Activated naive CD4-positive, alpha-beta T cell treated with anti-CD3 and anti-CD28 coated beads for 36 hours (primary cell): ENCODE data around the gene ARHGAP6. TPM values are rescaled to one million over a fixed set of nuclear protein-coding genes. Genes with fewer than 3 reads are reported as not detected.

ENCODE experiments used
- CTCF ChIA-PET: fragments of 350-600 bp; sonication (Branson Sonifier 250); formaldehyde crosslinking; loops from one replicate; lab custom pipeline; 2021; ENCODE audit warnings: antibody characterized with exemption; lab: Charles Lee
- DNase-seq: peaks from one replicate; pipeline ENCODE4 v3.0.0-alpha.2; 2020
- H3K27ac Mint-ChIP-seq: one replicate; pipeline ENCODE4 v1.8.0; 2021; ENCODE audit warnings: mild to moderate bottlenecking, mixed read lengths
- H3K27me3 Mint-ChIP-seq: one replicate; pipeline ENCODE4 v1.8.0; 2021; ENCODE audit warnings: low read depth, mixed read lengths
- H3K36me3 Mint-ChIP-seq: one replicate; pipeline ENCODE4 v1.8.0; 2021; ENCODE audit warnings: low read depth, mixed read lengths
- H3K4me1 Mint-ChIP-seq: one replicate; pipeline ENCODE4 v1.8.0; 2021; ENCODE audit warnings: low read depth, mixed read lengths
- H3K4me3 Mint-ChIP-seq: one replicate; pipeline ENCODE4 v1.8.0; 2021; ENCODE audit warnings: mild to moderate bottlenecking, moderate library complexity, mixed read lengths
- H3K9me3 Mint-ChIP-seq: one replicate; pipeline ENCODE4 v1.8.0; 2021; ENCODE audit warnings: mixed read lengths
- intact Hi-C: fragments of 100-400 bp; cut with micrococcal nuclease; formaldehyde crosslinking; loops from one replicate; pipeline ENCODE4 v1.15.1; 2023
- total RNA-seq, 2 experiments: library from RNA; stranded (reverse); gene quantifications; one replicate each; pipeline ENCODE4 v1.2.3, GENCODE V29; 2021

Gene ARHGAP6
- total RNA-seq, 2 experiments from 2014 or later, result not detected

DNA sequence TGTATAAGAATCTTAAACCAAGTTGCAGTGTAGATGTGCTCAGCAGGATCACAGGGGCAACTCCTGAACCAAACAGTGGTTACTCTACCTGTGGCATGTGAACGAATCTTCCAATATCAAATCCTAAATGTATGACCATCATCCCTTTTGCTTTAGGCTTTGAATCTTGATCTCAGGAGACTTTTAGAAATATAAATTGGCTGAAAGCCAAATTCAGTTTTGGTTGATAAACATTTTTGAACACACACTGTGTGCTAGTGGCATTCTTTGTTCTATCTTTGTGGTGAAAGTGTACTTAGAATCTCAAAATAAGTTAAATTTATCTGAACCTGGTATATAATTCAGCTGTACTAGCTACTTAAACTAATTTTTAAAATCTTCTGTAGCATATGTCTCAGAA, 4.6 kb upstream of the ARHGAP6 start:
- Mint-ChIP-seq H3K4me1 (no peaks in the 10 kb centered on the region), H3K4me3 (no peak overlapping the region), H3K27ac (no peak overlapping the region), H3K27me3 (peaks cover 42% of the 10 kb centered on the region), H3K9me3 (no peaks in the 10 kb centered on the region), H3K36me3 (no peaks in the 10 kb centered on the region)
- intact Hi-C loops, result no loop called here
- DNase-seq, result no peak
- CTCF ChIA-PET, result no interaction called here

GRCh38 chrX:11666952-11667685, 1.4 kb upstream of the ARHGAP6 start:
- H3K4me3 Mint-ChIP-seq, result no peak overlapping the region
- intact Hi-C loops, result no loop called here
- no peak for DNase-seq
- peaks cover 49% of the 10 kb centered on the region for H3K27me3 Mint-ChIP-seq
- H3K36me3 Mint-ChIP-seq, result no peaks in the 10 kb centered on the region
- CTCF ChIA-PET, result no interaction called here
- no peaks in the 10 kb centered on the region for H3K4me1 Mint-ChIP-seq
- no peaks in the 10 kb centered on the region for H3K9me3 Mint-ChIP-seq
- no peak overlapping the region for H3K27ac Mint-ChIP-seq

GRCh38 chrX:11666164-11666563, 444 bp upstream of the ARHGAP6 start:
- Mint-ChIP-seq H3K9me3 (no peaks in the 10 kb centered on the region), H3K4me1 (no peaks in the 10 kb centered on the region), H3K27ac (no peak overlapping the region), H3K4me3 (peak overlapping the region; percentile 29), H3K27me3 (peaks cover 55% of the 10 kb centered on the region), H3K36me3 (no peaks in the 10 kb centered on the region)
- intact Hi-C loops, result no loop called here
- CTCF ChIA-PET, result no interaction called here
- DNase-seq, result no peak

GRCh38 chrX:11664211-11665167, 1.2 kb downstream of the ARHGAP6 start:
- CTCF ChIA-PET, result no interaction called here
- no peak for DNase-seq
- no peaks in the 10 kb centered on the region for H3K4me1 Mint-ChIP-seq
- H3K4me3 Mint-ChIP-seq, result peak overlapping the region; percentile 39
- H3K27ac Mint-ChIP-seq, result no peak overlapping the region
- intact Hi-C loops, result no loop called here
- H3K9me3 Mint-ChIP-seq, result no peaks in the 10 kb centered on the region
- no peaks in the 10 kb centered on the region for H3K36me3 Mint-ChIP-seq
- peaks cover 56% of the 10 kb centered on the region for H3K27me3 Mint-ChIP-seq

DNA sequence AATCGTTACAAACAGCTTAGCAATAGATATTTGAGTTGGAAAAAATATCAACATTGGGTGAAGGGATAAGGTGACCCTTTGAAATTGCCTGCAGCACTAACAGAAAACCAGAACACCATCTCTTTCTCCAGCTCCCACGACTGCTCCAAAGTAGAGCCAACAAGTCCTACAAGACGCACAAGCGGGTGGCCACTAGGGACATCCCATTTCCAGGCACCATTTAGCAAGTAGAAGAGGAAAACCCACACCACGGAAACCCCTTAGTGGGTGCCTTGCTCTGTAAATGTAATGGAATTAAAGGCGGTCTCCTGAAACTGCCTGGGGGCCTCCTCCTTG, 1.9 kb downstream of the ARHGAP6 start:
- H3K4me3 Mint-ChIP-seq, result no peak overlapping the region
- no peak for DNase-seq
- H3K9me3 Mint-ChIP-seq, result no peaks in the 10 kb centered on the region
- no peaks in the 10 kb centered on the region for H3K36me3 Mint-ChIP-seq
- CTCF ChIA-PET, result no interaction called here
- H3K27me3 Mint-ChIP-seq, result peaks cover 53% of the 10 kb centered on the region
- intact Hi-C loops, result no loop called here
- H3K27ac Mint-ChIP-seq, result no peak overlapping the region
- H3K4me1 Mint-ChIP-seq, result no peaks in the 10 kb centered on the region

DNA sequence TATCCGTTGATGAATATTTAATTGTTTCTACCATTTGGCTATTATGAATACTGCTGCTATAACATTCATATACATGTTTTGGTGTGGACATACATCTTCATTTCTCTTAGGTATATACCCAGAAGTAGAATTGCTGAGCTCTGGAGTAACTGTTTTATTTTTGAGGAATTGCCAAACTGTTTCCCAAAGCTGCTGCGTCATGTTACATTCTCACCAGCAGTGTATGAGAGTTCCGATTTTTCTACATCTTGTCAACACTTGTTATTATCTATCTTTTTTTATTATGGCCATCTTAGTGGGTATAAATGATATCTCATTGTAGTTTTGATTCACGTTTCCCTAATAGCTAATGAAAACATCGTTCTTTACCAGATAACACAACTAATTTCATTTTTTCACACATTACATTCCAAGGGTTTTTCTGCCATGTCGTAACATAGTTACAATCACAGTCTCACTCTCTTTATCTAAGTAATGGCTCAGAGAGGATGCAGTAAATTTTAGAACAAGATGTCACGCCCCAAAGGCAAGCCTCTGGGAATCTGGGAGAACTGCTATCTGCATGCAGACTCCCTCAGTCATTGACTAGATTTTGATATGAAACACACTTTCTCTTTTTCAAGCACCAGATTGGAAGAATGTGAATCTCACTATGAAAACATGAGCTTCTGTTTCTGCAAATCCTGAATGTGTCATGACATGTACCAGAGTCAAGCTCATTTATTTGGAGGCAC, 10.3 kb downstream of the ARHGAP6 start:
- CTCF ChIA-PET, result no interaction called here
- Mint-ChIP-seq H3K4me1 (no peaks in the 10 kb centered on the region), H3K27me3 (peaks cover 15% of the 10 kb centered on the region), H3K4me3 (no peak overlapping the region), H3K27ac (no peak overlapping the region), H3K9me3 (no peaks in the 10 kb centered on the region), H3K36me3 (no peaks in the 10 kb centered on the region)
- no peak for DNase-seq
- intact Hi-C loops, result no loop called here

GRCh38 chrX:11648705-11649519, 16.8 kb downstream of the ARHGAP6 start:
- Mint-ChIP-seq H3K27me3 (peaks cover 2% of the 10 kb centered on the region), H3K27ac (no peak overlapping the region), H3K4me3 (no peak overlapping the region), H3K9me3 (no peaks in the 10 kb centered on the region), H3K4me1 (no peaks in the 10 kb centered on the region), H3K36me3 (no peaks in the 10 kb centered on the region)
- no peak for DNase-seq
- CTCF ChIA-PET, result no interaction called here
- intact Hi-C loops, result no loop called here

GRCh38 chrX:11647138-11647537, 18.6 kb downstream of the ARHGAP6 start:
- Mint-ChIP-seq H3K4me1 (no peaks in the 10 kb centered on the region), H3K27ac (no peak overlapping the region), H3K4me3 (no peak overlapping the region), H3K9me3 (no peaks in the 10 kb centered on the region), H3K27me3 (peaks cover 2% of the 10 kb centered on the region), H3K36me3 (no peaks in the 10 kb centered on the region)
- no peak for DNase-seq
- CTCF ChIA-PET, result no interaction called here
- intact Hi-C loops, result no loop called here

GRCh38 chrX:11641349-11642065, 24.2 kb downstream of the ARHGAP6 start:
- H3K9me3 Mint-ChIP-seq, result no peaks in the 10 kb centered on the region
- no peaks in the 10 kb centered on the region for H3K36me3 Mint-ChIP-seq
- no peak overlapping the region for H3K4me3 Mint-ChIP-seq
- H3K27ac Mint-ChIP-seq, result no peak overlapping the region
- intact Hi-C loops, result no loop called here
- CTCF ChIA-PET, result no interaction called here
- no peak for DNase-seq
- peaks cover 9% of the 10 kb centered on the region for H3K27me3 Mint-ChIP-seq
- H3K4me1 Mint-ChIP-seq, result no peaks in the 10 kb centered on the region

DNA sequence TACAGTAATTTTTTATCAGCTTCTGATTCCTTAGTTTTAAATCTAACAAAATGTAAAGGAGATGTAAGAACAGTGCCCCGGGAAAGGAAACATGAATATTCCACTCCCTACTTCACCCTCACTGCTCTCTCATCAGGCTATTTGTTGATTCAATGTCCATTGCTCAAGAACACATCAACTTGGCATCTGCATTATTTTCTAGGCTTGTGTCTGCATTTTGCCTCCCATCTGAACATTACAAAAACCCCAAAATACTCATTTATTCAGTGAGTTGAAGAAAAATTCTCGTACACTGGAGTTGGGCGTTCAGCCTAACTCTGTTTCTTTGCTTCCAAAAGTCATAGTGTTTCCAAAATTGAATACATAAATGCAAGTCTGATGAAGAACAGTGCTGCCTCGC, 25.6 kb downstream of the ARHGAP6 start:
- no peak for DNase-seq
- peaks cover 7% of the 10 kb centered on the region for H3K27me3 Mint-ChIP-seq
- CTCF ChIA-PET, result no interaction called here
- no peak overlapping the region for H3K4me3 Mint-ChIP-seq
- no peaks in the 10 kb centered on the region for H3K4me1 Mint-ChIP-seq
- no peaks in the 10 kb centered on the region for H3K36me3 Mint-ChIP-seq
- H3K27ac Mint-ChIP-seq, result no peak overlapping the region
- H3K9me3 Mint-ChIP-seq, result no peaks in the 10 kb centered on the region
- intact Hi-C loops, result no loop called here

DNA sequence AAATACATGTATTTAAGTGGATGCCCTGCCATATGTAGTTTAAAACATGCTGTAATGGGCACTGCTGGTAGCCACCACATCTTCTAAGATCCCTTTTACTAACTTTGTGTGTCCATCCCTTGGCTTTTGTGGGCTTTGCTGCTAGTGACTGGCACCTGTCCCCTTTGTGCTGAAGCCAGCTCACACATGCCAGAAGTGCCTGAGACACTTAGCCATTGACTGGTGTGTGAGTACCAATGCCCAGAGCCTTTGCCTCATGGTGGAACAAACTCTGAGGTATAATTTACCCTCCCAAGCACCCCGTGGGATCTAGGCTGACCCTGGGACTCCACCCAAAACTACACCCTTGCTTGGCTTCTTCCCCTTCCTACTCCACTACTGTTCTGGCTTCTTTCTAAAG, 33.0 kb downstream of the ARHGAP6 start:
- no peak for DNase-seq
- H3K4me3 Mint-ChIP-seq, result no peak overlapping the region
- CTCF ChIA-PET, result no interaction called here
- no peaks in the 10 kb centered on the region for H3K4me1 Mint-ChIP-seq
- H3K36me3 Mint-ChIP-seq, result no peaks in the 10 kb centered on the region
- H3K27me3 Mint-ChIP-seq, result peaks cover 2% of the 10 kb centered on the region
- H3K9me3 Mint-ChIP-seq, result no peaks in the 10 kb centered on the region
- intact Hi-C loops, result no loop called here
- H3K27ac Mint-ChIP-seq, result no peak overlapping the region
